ENCODE measurements around the gene YWHAB. TPM values are rescaled to one million over a fixed set of nuclear protein-coding genes. Genes with fewer than 3 reads are reported as not detected.

YWHAB gene
- total RNA-seq, 2 experiments from 2014 or later, result 206 to 209 TPM

- H3K9me3 Mint-ChIP-seq, result no peaks in the 10 kb centered on the region
- POLR2A ChIA-PET, result no interaction called here
- DNase-seq, result no peak
- ATAC-seq (ENCODE audit: low read depth), result no peak
- no peak overlapping the region for H3K4me3 Mint-ChIP-seq
- H3K27ac Mint-ChIP-seq, result no peak overlapping the region
- H3K4me1 Mint-ChIP-seq, result no peaks in the 10 kb centered on the region
- H3K36me3 Mint-ChIP-seq, result peaks cover 12% of the 10 kb centered on the region
- no peaks in the 10 kb centered on the region for H3K27me3 Mint-ChIP-seq
These were observed 46.4 kb downstream of the YWHAB start for GRCh38 chr20:44931911-44932310.

GRCh38 chr20:44932916-44933315, 47.4 kb downstream of the YWHAB start:
- no peak for ATAC-seq (ENCODE audit: low read depth)
- Mint-ChIP-seq H3K27me3 (no peaks in the 10 kb centered on the region), H3K4me3 (no peak overlapping the region), H3K27ac (no peak overlapping the region), H3K9me3 (no peaks in the 10 kb centered on the region), H3K36me3 (peaks cover 14% of the 10 kb centered on the region), H3K4me1 (no peaks in the 10 kb centered on the region)
- POLR2A ChIA-PET, result no interaction called here
- DNase-seq, result no peak

DNA sequence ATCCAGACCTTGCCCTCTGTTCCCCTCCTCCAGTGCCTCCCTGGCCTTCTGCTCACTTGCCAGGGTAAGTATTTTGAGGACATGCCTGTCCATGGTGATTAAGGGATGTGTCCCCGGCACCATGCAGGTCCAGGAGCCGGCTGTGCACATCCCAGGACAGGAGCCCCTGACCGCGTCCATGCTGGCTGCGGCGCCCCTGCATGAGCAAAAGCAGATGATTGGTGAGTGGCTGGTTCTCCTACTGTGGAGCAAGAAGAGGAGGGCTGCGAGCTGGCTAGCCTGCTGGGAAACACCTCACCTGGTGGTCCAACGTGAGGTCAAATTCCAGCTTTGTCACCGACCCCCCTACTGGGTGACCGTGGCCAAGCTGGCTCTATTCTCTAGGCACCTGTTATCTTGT, 51.0 kb downstream of the YWHAB start:
- H3K4me3 Mint-ChIP-seq, result no peak overlapping the region

DNA sequence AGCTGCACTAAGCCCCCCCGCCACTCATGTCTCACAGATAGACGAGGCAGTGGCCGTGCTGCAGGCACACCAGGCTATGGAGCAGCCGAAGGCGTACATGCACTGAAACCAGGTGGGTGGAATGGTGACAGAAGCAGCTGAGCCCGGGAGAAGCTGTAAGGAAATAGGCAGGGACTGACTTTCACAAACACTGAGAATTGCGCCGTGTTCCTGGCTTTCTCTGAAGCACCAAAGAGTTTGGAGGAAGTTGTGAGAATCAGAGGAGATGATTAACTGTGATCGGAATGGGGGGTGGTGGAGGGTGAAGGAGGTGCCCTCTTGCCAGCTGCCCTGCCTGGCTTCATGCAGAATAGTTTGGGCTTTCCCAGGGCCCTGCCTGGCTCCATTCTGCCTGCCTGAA, 53.1 kb downstream of the YWHAB start:
- Mint-ChIP-seq H3K9me3 (no peaks in the 10 kb centered on the region), H3K4me1 (peaks cover 1% of the 10 kb centered on the region), H3K36me3 (peaks cover 24% of the 10 kb centered on the region), H3K27ac (no peak overlapping the region), H3K27me3 (no peaks in the 10 kb centered on the region), H3K4me3 (no peak overlapping the region)
- ATAC-seq (ENCODE audit: low read depth), result no peak
- POLR2A ChIA-PET, result no interaction called here
- DNase-seq, result no peak

More for the DNA sequence above, 51.0 kb downstream of the YWHAB start:
- Mint-ChIP-seq H3K9me3 (no peaks in the 10 kb centered on the region), H3K36me3 (peaks cover 25% of the 10 kb centered on the region), H3K4me1 (no peaks in the 10 kb centered on the region), H3K27ac (no peak overlapping the region), H3K27me3 (no peaks in the 10 kb centered on the region)
- no peak for DNase-seq
- POLR2A ChIA-PET, result interaction anchor here (0.7 kb wide), 1 partner anchor 12 kb away, joined by 3 read pairs; no protein-coding TSS in a partner anchor
- no peak for ATAC-seq (ENCODE audit: low read depth)

GRCh38 chr20:44941120-44941691, 55.7 kb downstream of the YWHAB start:
- no peak overlapping the region for H3K27ac Mint-ChIP-seq
- H3K4me3 Mint-ChIP-seq, result no peak overlapping the region
- H3K9me3 Mint-ChIP-seq, result no peaks in the 10 kb centered on the region
- peaks cover 23% of the 10 kb centered on the region for H3K36me3 Mint-ChIP-seq
- H3K27me3 Mint-ChIP-seq, result no peaks in the 10 kb centered on the region
- ATAC-seq (ENCODE audit: low read depth) (no peak), DNase-seq (no peak)
- peaks cover 1% of the 10 kb centered on the region for H3K4me1 Mint-ChIP-seq
- POLR2A ChIA-PET, result no interaction called here

- H3K27me3 Mint-ChIP-seq, result no peaks in the 10 kb centered on the region
- no peaks in the 10 kb centered on the region for H3K9me3 Mint-ChIP-seq
- POLR2A ChIA-PET, result interaction anchor here (1.0 kb wide), 1 partner anchor 17 kb away, joined by 3 read pairs; the partner anchor contains the start of gene TOMM34
- H3K4me1 Mint-ChIP-seq, result peaks cover 1% of the 10 kb centered on the region
- no peak for DNase-seq
- no peak overlapping the region for H3K4me3 Mint-ChIP-seq
- peak overlapping the region; percentile 34 for H3K27ac Mint-ChIP-seq
- ATAC-seq (ENCODE audit: low read depth), result no peak
- peaks cover 22% of the 10 kb centered on the region for H3K36me3 Mint-ChIP-seq
These were observed 56.9 kb downstream of the YWHAB start for GRCh38 chr20:44942264-44942973.

GRCh38 chr20:44943828-44944227, 58.3 kb downstream of the YWHAB start:
- no peak overlapping the region for H3K27ac Mint-ChIP-seq
- H3K36me3 Mint-ChIP-seq, result peaks cover 22% of the 10 kb centered on the region
- POLR2A ChIA-PET, result interaction anchor here (1.0 kb wide), 1 partner anchor 16 kb away, joined by 3 read pairs; the partner anchor contains the start of gene TOMM34
- DNase-seq (no peak), ATAC-seq (ENCODE audit: low read depth) (no peak)
- no peak overlapping the region for H3K4me3 Mint-ChIP-seq
- peaks cover 1% of the 10 kb centered on the region for H3K4me1 Mint-ChIP-seq
- H3K9me3 Mint-ChIP-seq, result no peaks in the 10 kb centered on the region
- H3K27me3 Mint-ChIP-seq, result no peaks in the 10 kb centered on the region

DNA sequence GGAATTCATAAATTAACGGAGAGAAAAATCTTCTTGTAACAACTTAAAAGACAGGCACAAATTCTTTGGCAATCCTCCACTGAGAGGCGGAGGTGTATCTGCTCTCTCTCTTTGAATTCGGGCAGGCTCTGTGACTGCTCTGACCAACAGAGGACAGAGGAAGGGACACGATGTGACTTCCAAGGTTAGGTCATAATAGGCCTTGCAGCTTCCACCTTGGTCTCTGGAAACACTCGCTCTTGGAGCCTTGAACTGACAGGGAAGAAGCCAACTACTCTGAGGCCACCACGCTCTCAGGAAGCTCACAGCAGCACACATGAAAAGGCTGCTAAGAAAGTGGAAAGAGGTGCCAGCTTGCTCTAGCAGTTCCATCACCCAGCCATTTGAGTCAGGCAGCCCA, 59.8 kb downstream of the YWHAB start:
- H3K27ac Mint-ChIP-seq, result no peak overlapping the region

GRCh38 chr20:44946271-44946852, 60.9 kb downstream of the YWHAB start:
- no peak overlapping the region for H3K4me3 Mint-ChIP-seq
- peaks cover 1% of the 10 kb centered on the region for H3K4me1 Mint-ChIP-seq
- peaks cover 19% of the 10 kb centered on the region for H3K36me3 Mint-ChIP-seq
- ATAC-seq (ENCODE audit: low read depth) (no peak), DNase-seq (no peak)
- POLR2A ChIA-PET, result no interaction called here
- H3K27me3 Mint-ChIP-seq, result no peaks in the 10 kb centered on the region
- no peaks in the 10 kb centered on the region for H3K9me3 Mint-ChIP-seq
- no peak overlapping the region for H3K27ac Mint-ChIP-seq

More for the DNA sequence above, 59.8 kb downstream of the YWHAB start:
- POLR2A ChIA-PET, result no interaction called here
- no peak for ATAC-seq (ENCODE audit: low read depth)
- Mint-ChIP-seq H3K9me3 (no peaks in the 10 kb centered on the region), H3K36me3 (peaks cover 21% of the 10 kb centered on the region), H3K4me1 (peaks cover 1% of the 10 kb centered on the region), H3K27me3 (no peaks in the 10 kb centered on the region), H3K4me3 (no peak overlapping the region)
- no peak for DNase-seq

GRCh38 chr20:44948107-44948506, 62.6 kb downstream of the YWHAB start:
- no peak overlapping the region for H3K27ac Mint-ChIP-seq
- no peaks in the 10 kb centered on the region for H3K27me3 Mint-ChIP-seq
- H3K36me3 Mint-ChIP-seq, result peaks cover 26% of the 10 kb centered on the region
- peaks cover 7% of the 10 kb centered on the region for H3K4me1 Mint-ChIP-seq
- POLR2A ChIA-PET, result interaction anchor here (0.7 kb wide), 1 partner anchor 11 kb away, joined by 3 read pairs; no protein-coding TSS in a partner anchor
- DNase-seq, result no peak
- no peak overlapping the region for H3K4me3 Mint-ChIP-seq
- no peaks in the 10 kb centered on the region for H3K9me3 Mint-ChIP-seq
- ATAC-seq (ENCODE audit: low read depth), result no peak

- no peak overlapping the region for H3K4me3 Mint-ChIP-seq
- H3K4me1 Mint-ChIP-seq, result peaks cover 11% of the 10 kb centered on the region
- no peak for ATAC-seq (ENCODE audit: low read depth)
- no peaks in the 10 kb centered on the region for H3K27me3 Mint-ChIP-seq
- no peak overlapping the region for H3K27ac Mint-ChIP-seq
- no peaks in the 10 kb centered on the region for H3K9me3 Mint-ChIP-seq
- POLR2A ChIA-PET, result interaction anchor here (0.7 kb wide), 1 partner anchor 12 kb away, joined by 3 read pairs; no protein-coding TSS in a partner anchor
- no peak for DNase-seq
- peaks cover 29% of the 10 kb centered on the region for H3K36me3 Mint-ChIP-seq
These were observed 63.0 kb downstream of the YWHAB start for GRCh38 chr20:44948513-44948912.

GRCh38 chr20:44950368-44950767, 64.9 kb downstream of the YWHAB start:
- ATAC-seq (ENCODE audit: low read depth), result no peak
- no peak for DNase-seq
- no peak overlapping the region for H3K27ac Mint-ChIP-seq
- POLR2A ChIA-PET, result no interaction called here
- H3K27me3 Mint-ChIP-seq, result no peaks in the 10 kb centered on the region
- H3K36me3 Mint-ChIP-seq, result peaks cover 37% of the 10 kb centered on the region
- H3K4me1 Mint-ChIP-seq, result peaks cover 15% of the 10 kb centered on the region
- H3K9me3 Mint-ChIP-seq, result no peaks in the 10 kb centered on the region
- no peak overlapping the region for H3K4me3 Mint-ChIP-seq

- Mint-ChIP-seq H3K36me3 (peaks cover 33% of the 10 kb centered on the region), H3K9me3 (no peaks in the 10 kb centered on the region), H3K27ac (peak overlapping the region; percentile 43), H3K4me1 (peaks cover 21% of the 10 kb centered on the region), H3K4me3 (no peak overlapping the region), H3K27me3 (no peaks in the 10 kb centered on the region)
- POLR2A ChIA-PET, result interaction anchor here (1.4 kb wide), 1 partner anchor 64 kb away, joined by 3 read pairs; no protein-coding TSS in a partner anchor
- no peak for ATAC-seq (ENCODE audit: low read depth)
- DNase-seq, result no peak
These were observed 67.2 kb downstream of the YWHAB start for GRCh38 chr20:44952731-44953130.

All from activated naive CD8-positive, alpha-beta T cell treated with anti-CD3 and anti-CD28 coated beads, Interleukin-2, amount 10 ng/mL, durations not matched to agents 7 days and 5 days (primary cell).